Tibial nerve (tissue), 4 donors: ENCODE measurements around the gene AGTRAP. TPM values are rescaled to one million over a fixed set of nuclear protein-coding genes. Genes with fewer than 3 reads are reported as not detected.

Experiments
- DNase-seq, 2 donors: peaks; one replicate each; pipeline ENCODE4 v3.0.0-alpha.2; 2019; ENCODE audit warnings: low spot score in 2 of 2
- H3K27ac ChIP-seq, 4 donors: fragments of 200-600 bp; sonication (generic) in 3 of 4; one replicate each; pipeline ENCODE4 v1.5.1; 2017 to 2019; ENCODE audit warnings: mild to moderate bottlenecking in 1 of 4
- H3K27me3 ChIP-seq, 2 donors: fragments of 200-600 bp; sonication (generic) in 1 of 2; one replicate each; pipeline versions ENCODE4 v1.5.1 to v1.6.0; 2017 to 2019
- H3K36me3 ChIP-seq, 3 donors: fragments of 200-600 bp; sonication (generic); one replicate each; pipeline ENCODE4 v1.5.1; 2018 to 2019
- H3K4me1 ChIP-seq, 4 donors: fragments of 200-600 bp; sonication (generic) in 3 of 4; one replicate each; pipeline ENCODE4 v1.5.1; 2017 to 2019
- H3K4me3 ChIP-seq, 4 donors: fragments of 200-600 bp; sonication (generic) in 3 of 4; one replicate each; pipeline ENCODE4 v1.5.1; 2017 to 2019; ENCODE audit warnings: mild to moderate bottlenecking in 1 of 4, moderate library complexity in 1 of 4
- H3K9me3 ChIP-seq, 4 donors: fragments of 200-600 bp; sonication (generic) in 3 of 4; one replicate each; pipeline ENCODE4 v1.5.1; 2017 to 2019
- EP300 ChIP-seq, 2 donors: sonication (generic); formaldehyde crosslinking; IDR thresholded peaks; one replicate each; pipeline ENCODE4 v1.6.1; 2017; ENCODE audit warnings: antibody characterized with exemption in 2 of 2, mild to moderate bottlenecking in 1 of 2
- POLR2A ChIP-seq, 2 donors: fragments of 450-650 bp; IDR thresholded peaks; one replicate each; pipeline ENCODE4 v1.6.1; 2017; ENCODE audit warnings: antibody characterized with exemption in 2 of 2, mild to moderate bottlenecking in 2 of 2, moderate library complexity in 2 of 2
- WGBS, 2 donors: methylation state at CpG; one replicate each; pipeline ENCODE4 v1.1.5; 2018; 5-methylcytosine and 5-hydroxymethylcytosine counted together
- total RNA-seq, 4 donors: library from RNA; depleted of rRNA; stranded (reverse); fragments of >200 nt; gene quantifications; one replicate each; pipeline ENCODE4 v1.1.0, GENCODE V29; 2016
- TF ChIP-seq, protein P1 (sequence below), 5 experiments: fragments of 200-600 bp in 3 of 5; fragments of 450-650 bp in 2 of 5; sonication (generic) in 3 of 5; IDR thresholded peaks; one replicate each; pipeline ENCODE4 v1.5.1; 2016 to 2019; ENCODE audit warnings: antibody characterized with exemption in 5 of 5, mild to moderate bottlenecking in 3 of 5, moderate library complexity in 2 of 5

AGTRAP gene
- total RNA-seq, 4 donors from 2014 or later, result 35.6 to 118 (median 76.0) TPM

DNA sequence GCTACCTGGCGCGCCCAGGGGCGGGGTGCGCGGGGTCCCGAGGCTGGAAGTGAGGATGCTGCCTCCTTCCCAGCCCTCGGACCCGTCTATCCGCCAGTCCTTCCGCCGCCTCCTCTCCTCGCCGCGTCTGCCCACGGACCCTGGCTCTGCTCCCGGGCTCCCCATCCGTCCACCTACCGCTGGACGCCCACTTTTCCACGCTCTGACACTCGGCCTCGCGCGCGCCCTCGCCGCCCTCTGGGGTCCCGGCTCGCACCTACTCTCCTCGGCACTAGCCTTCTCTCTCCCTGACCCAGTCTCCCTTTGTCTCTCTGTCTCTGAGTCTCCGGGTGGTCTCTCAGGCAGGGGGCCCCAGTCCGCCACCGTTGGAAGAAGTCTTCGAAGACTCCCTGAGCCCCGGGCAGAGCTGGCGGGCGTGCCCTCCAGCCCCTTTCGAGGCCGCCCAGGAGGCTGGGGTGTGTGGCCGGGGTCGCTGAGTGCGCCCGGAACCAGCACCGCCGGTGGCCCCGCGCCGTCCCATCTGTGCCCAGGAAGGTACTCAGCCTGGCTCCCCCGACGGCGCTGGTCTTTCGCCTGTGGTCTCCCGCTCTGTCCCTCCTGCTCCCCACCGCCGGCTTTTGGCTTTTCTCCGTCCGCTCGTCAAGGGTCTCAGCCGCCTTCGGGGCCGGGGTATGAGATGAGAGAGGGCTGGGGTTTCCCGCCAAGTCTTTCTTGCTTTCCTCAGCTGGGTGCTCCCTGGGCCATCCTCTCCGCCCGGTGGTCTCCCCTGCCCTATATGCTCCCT, 43.8 kb upstream of the AGTRAP start:
- H3K9me3 ChIP-seq, result no peaks in the 10 kb centered on the region
- DNase-seq, result no peak
- H3K27me3 ChIP-seq, result peaks cover 0 to 41% of the 10 kb centered on the region in 2 donors
- 11 to 12% methylated on average over 54 to 56 of the region's 64 CpGs for WGBS, 2 donors
- H3K4me1 ChIP-seq, result peaks cover 0 to 33% (median 19%) of the 10 kb centered on the region in 4 donors
- H3K27ac ChIP-seq, result peak overlapping the region in 1 of 4 donors; percentile 64
- H3K36me3 ChIP-seq, result no peaks in the 10 kb centered on the region
- H3K4me3 ChIP-seq, result peak overlapping the region in 2 of 4 donors; percentile 22 to 44
- TF ChIP-seq EP300 (IDR thresholded peaks at IDR 0.05) (no peak), POLR2A (IDR thresholded peaks at IDR 0.05) (no peak)
- TF ChIP-seq, protein P1, sequence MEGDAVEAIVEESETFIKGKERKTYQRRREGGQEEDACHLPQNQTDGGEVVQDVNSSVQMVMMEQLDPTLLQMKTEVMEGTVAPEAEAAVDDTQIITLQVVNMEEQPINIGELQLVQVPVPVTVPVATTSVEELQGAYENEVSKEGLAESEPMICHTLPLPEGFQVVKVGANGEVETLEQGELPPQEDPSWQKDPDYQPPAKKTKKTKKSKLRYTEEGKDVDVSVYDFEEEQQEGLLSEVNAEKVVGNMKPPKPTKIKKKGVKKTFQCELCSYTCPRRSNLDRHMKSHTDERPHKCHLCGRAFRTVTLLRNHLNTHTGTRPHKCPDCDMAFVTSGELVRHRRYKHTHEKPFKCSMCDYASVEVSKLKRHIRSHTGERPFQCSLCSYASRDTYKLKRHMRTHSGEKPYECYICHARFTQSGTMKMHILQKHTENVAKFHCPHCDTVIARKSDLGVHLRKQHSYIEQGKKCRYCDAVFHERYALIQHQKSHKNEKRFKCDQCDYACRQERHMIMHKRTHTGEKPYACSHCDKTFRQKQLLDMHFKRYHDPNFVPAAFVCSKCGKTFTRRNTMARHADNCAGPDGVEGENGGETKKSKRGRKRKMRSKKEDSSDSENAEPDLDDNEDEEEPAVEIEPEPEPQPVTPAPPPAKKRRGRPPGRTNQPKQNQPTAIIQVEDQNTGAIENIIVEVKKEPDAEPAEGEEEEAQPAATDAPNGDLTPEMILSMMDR (IDR thresholded peaks at IDR 0.05), result no peak

DNA sequence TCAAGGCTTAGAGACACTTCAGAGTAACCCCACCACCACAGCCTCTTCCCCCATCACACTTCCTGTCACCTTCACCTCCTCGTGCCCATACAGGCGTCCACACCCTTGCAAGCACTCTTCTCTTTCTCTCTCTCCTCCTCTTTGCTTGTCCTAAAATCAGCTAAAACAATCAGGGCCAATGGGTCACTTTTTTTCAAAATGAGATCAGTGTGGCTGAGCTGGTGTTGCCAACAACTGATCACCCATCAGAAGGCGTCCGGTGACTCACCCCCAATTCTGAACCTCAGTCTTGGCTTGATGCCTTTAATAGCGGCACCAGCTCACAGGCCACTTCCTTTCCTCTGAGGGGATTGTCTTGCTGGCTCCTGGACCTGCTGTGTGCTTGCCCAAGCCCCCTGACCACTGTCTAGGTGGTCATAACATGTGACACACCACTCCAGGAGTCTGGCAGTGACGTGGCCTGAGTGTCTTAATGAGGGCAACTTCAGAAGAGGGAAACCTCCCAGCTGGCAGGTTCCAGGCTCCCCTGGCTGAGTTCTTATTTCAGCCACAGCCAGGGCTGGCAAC, 42.8 kb upstream of the AGTRAP start:
- DNase-seq, result no peak
- peaks cover 0 to 41% of the 10 kb centered on the region in 2 donors for H3K27me3 ChIP-seq

DNA sequence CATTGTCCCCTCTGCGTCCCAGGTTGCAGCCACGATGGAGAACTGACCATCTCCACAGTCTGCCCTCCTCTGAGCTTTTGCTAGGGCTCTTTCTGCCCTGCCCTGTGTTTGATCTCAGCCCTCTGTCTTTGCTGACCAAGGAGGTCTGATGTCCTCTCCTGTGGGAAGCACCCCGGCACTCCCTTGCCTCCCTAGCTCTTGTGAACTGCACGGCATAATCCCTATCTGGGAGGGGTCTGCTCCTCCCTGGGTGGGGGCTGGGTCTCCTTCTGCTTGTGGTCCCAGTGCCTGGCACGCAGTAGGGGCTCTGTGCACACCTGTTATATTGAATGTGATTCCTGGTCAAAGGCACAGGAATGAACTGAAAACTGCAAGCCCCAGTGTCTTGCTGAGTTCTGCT, 42.0 kb upstream of the AGTRAP start:
- 63 to 67% methylated on average over 5 of the region's 5 CpGs for WGBS, 2 donors
- Histone ChIP-seq H3K27me3 (peaks cover 0 to 38% of the 10 kb centered on the region in 2 donors), H3K27ac (no peak overlapping the region), H3K9me3 (no peaks in the 10 kb centered on the region), H3K4me3 (no peak overlapping the region), H3K4me1 (peaks cover 0 to 33% (median 19%) of the 10 kb centered on the region in 4 donors), H3K36me3 (no peaks in the 10 kb centered on the region)
- TF ChIP-seq, protein P1 (IDR thresholded peaks at IDR 0.05), result no peak
- TF ChIP-seq EP300 (IDR thresholded peaks at IDR 0.05) (no peak), POLR2A (IDR thresholded peaks at IDR 0.05) (no peak)
- no peak for DNase-seq

More for the DNA sequence above, 42.8 kb upstream of the AGTRAP start:
- TF ChIP-seq, protein P1 (IDR thresholded peaks at IDR 0.05), result no peak
- TF ChIP-seq EP300 (IDR thresholded peaks at IDR 0.05) (no peak), POLR2A (IDR thresholded peaks at IDR 0.05) (no peak)
- WGBS, 2 donors, result 19 to 23% methylated on average over 5 to 6 of the region's 6 CpGs
- no peaks in the 10 kb centered on the region for H3K36me3 ChIP-seq
- no peak overlapping the region for H3K4me3 ChIP-seq
- H3K9me3 ChIP-seq, result no peaks in the 10 kb centered on the region
- peaks cover 0 to 33% (median 19%) of the 10 kb centered on the region in 4 donors for H3K4me1 ChIP-seq
- H3K27ac ChIP-seq, result peak overlapping the region in 1 of 4 donors; percentile 64

GRCh38 chr1:11695861-11696260, 40.1 kb upstream of the AGTRAP start:
- Histone ChIP-seq H3K27me3 (peaks cover 0 to 25% of the 10 kb centered on the region in 2 donors), H3K36me3 (no peaks in the 10 kb centered on the region), H3K27ac (no peak overlapping the region), H3K9me3 (no peaks in the 10 kb centered on the region), H3K4me3 (no peak overlapping the region), H3K4me1 (peaks cover 0 to 21% (median 14%) of the 10 kb centered on the region in 4 donors)
- TF ChIP-seq EP300 (IDR thresholded peaks at IDR 0.05), result no peak
- TF ChIP-seq, protein P1 (IDR thresholded peaks at IDR 0.05), result no peak
- no peak for TF ChIP-seq POLR2A (IDR thresholded peaks at IDR 0.05)
- no peak for DNase-seq
- WGBS, 2 donors, result 71 to 78% methylated on average over 6 of the region's 6 CpGs
